HG02588 (cell line): Measurements from ENCODE around the gene FGD1.
"Not testable (repeated sequence)": the region's sequence is repeated elsewhere in the genome, so short reads cannot be mapped to it uniquely, and the experiment has no call there.

ENCODE experiments used
- ATAC-seq: cut with Tn5 transposase; IDR thresholded peaks from one replicate; pipeline ENCODE4 v1.9.1; 2021; ENCODE audit warnings: mild to moderate bottlenecking, moderate library complexity; ENCODE audit not compliant: unreplicated experiment

FGD1 gene

GRCh38 chrX:54495814-54496516, at the start of gene FGD1:
Gene FGD1, minus strand, starts transcription at chrX:54496234. Its CDS starts 802 bp downstream, at chrX:54495432.
- ATAC-seq = no peak

- ATAC-seq = not testable (repeated sequence)
Measured at GRCh38 chrX:54542239-54542638, 46.2 kb upstream of the FGD1 start.

- ATAC-seq = no peak
Measured at GRCh38 chrX:54540289-54540688, 44.3 kb upstream of the FGD1 start.

- ATAC-seq = no peak
Measured at GRCh38 chrX:54534271-54534670, 38.2 kb upstream of the FGD1 start.

GRCh38 chrX:54530357-54530900, 34.4 kb upstream of the FGD1 start:
- ATAC-seq = peak; percentile 18

- peak; percentile 81 for ATAC-seq
Measured at GRCh38 chrX:54529552-54530356, 33.7 kb upstream of the FGD1 start, which contains the start of gene GNL3L. Gene GNL3L, plus strand, starts transcription at chrX:54530219. Its CDS starts 2,348 bp downstream, at chrX:54532567.

- no peak for ATAC-seq
Measured at GRCh38 chrX:54529151-54529550, 33.1 kb upstream of the FGD1 start.

GRCh38 chrX:54509400-54509799, 13.4 kb upstream of the FGD1 start:
- ATAC-seq = no peak

GRCh38 chrX:54496936-54497335, 902 bp upstream of the FGD1 start:
- ATAC-seq = no peak

GRCh38 chrX:54496517-54496852, 451 bp upstream of the FGD1 start:
- ATAC-seq = no peak

GRCh38 chrX:54494989-54495813, 833 bp downstream of the FGD1 start:
- ATAC-seq = no peak

GRCh38 chrX:54494166-54494988, 1.7 kb downstream of the FGD1 start:
- no peak for ATAC-seq

GRCh38 chrX:54492340-54492739, 3.7 kb downstream of the FGD1 start:
- no peak for ATAC-seq

GRCh38 chrX:54489819-54490218, 6.2 kb downstream of the FGD1 start:
- ATAC-seq = not testable (repeated sequence)

- no peak for ATAC-seq
Measured at GRCh38 chrX:54484666-54485065, 11.4 kb downstream of the FGD1 start.

- no peak for ATAC-seq
Measured at GRCh38 chrX:54483946-54484345, 12.1 kb downstream of the FGD1 start.

- no peak for ATAC-seq
Measured at GRCh38 chrX:54482839-54483593, 13.0 kb downstream of the FGD1 start.

- no peak for ATAC-seq
Measured at GRCh38 chrX:54479136-54480111, 16.6 kb downstream of the FGD1 start.
